H1 (cell line): ENCODE data around the gene ZNF366.

ENCODE experiments used
- NRF1 ChIP-seq: IDR thresholded peaks from 2 replicates; pipeline ENCODE4 v1.6.1; 2011; ENCODE audit warnings: mild to moderate bottlenecking, low read depth, low read length, improper control_type of control experiment
- TAF1 ChIP-seq: IDR thresholded peaks from 2 replicates; pipeline ENCODE4 v1.6.1; 2011; ENCODE audit warnings: mild to moderate bottlenecking, low read depth, low read length

- TF ChIP-seq NRF1: no peak
- TF ChIP-seq TAF1: no peak
Observed at GRCh38 chr5:72541501-72542225, 34.5 kb upstream of the ZNF366 start.
